ENCODE data around the gene MGAT3.

MGAT3 gene

DNA sequence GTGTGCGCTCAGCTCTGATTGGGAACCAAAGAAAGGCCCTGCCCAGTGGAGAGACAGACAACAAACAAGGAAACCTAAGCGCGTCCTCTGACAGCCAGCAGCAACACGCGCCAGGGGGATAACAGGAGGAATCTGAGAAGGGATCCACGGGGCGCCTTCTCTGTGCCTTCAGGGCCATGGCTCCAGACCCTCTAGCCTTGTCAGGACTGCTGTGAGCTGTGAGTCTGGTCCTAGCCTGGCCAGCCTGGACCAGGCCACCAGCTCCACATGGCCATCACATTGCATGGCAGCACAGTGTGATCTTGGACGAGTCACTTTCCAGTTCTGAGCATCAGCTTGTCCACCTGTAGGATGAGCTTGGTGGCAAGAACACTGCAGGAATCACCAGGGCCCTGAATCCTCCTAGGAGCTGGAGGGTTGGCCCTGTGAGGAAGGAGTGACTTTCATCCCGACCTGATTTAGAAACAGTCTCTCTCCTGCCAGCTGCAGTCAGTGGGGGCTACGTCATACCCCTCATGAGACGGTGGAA lies 11.8 kb upstream of the MGAT3 start:
- no peak for DNase-seq (ENCODE audit: low read depth, low spot score)

DNA sequence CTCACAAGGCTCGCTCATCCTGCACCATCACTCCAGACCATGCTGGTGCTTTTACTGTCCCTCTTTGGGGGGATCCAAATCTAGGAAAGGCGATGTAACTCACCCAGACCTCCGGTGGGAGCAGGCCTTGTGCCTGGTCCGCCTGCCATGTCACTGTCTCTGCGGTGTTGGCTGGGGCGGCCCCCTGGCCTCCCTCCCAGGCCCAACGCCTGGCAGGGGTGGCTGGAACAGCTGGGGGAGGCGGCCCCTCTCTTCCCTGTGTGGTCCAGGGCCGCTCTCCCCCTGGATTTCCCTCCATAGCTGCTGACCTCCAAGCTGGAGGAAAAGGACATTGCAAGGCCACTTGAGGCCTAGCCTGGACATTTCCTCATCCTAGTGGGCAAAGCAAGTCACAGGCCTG lies 11.1 kb upstream of the MGAT3 start:
- no peak for DNase-seq (ENCODE audit: low read depth, low spot score)
- H3K4me3 ChIP-seq (ENCODE audit: low read length) = no peak overlapping the region

More for the DNA sequence above, 11.8 kb upstream of the MGAT3 start:
- H3K4me3 ChIP-seq (ENCODE audit: low read length) = no peak overlapping the region

DNA sequence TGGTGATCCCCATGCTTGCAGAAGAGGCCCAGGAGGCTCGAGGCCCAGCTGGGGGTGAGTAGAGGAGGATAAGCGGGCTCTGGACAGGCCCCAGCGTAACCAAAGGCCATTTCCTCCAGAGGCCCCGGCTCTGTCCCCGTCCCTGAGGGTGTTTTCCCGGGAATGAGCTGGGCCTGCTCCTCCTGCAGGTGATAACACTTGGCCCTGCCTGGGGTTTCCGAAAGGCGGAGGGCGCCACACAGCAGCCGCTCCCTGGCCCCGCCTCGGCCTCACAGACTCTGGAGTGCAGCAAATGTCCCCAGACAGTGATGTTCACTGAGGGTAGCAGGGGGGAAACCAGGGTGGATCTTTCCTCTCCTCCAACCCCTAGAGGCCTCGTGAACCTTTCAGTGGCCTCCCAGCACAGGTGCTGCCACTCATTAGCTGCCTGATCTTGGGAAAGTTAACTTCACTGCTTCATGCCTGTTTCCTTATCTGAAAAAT lies 10.5 kb upstream of the MGAT3 start:
- no peak for DNase-seq (ENCODE audit: low read depth, low spot score)

DNA sequence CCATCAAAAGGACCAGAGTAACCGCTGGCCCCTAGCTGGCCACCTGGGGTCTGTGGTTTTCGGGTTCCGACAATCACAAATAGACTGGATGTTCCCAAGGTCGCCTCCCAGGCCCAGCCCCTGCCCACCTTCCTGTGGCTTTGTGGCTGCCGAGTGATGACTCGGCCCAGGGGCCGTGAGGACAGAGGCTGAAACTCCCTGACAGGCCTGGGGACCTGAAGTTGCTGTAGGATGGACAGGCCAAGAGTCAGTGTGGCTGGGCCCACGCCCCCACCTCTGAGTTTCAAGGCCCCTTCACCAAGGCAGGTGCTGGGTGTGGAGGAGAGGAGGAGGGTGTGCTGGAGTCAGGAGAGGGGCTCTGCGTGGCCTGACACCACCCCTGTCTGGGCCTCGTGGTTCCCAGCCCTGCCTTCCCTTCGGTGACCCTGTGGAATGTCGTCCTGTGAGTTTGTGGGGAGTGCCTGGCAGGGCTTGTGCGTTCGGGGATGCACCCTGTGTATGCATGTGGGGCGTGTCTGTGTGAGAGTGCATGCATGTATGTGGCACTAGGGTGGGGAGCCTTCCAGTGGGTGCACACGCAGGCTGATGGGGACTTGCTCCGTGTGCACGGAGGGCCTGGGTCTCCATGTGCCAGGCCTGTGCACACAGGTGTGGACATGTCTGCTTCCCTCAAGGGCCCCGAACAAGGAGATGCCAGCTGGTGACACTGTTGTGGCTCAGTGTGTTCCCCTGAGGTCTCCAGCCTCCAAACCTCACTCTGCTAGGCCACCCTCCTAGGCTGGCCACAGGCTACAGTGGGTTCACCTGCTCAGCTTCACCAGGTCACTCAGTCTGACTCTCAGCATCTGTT lies 8.4 kb upstream of the MGAT3 start:
- DNase-seq (ENCODE audit: low read depth, low spot score) = no peak
- no peak overlapping the region for H3K4me3 ChIP-seq (ENCODE audit: low read length)

More for the DNA sequence above, 10.5 kb upstream of the MGAT3 start:
- no peak overlapping the region for H3K4me3 ChIP-seq (ENCODE audit: low read length)

GRCh38 chr22:39449708-39450107 lies 7.1 kb upstream of the MGAT3 start:
- H3K4me3 ChIP-seq (ENCODE audit: low read length) = no peak overlapping the region
- DNase-seq (ENCODE audit: low read depth, low spot score) = no peak

DNA sequence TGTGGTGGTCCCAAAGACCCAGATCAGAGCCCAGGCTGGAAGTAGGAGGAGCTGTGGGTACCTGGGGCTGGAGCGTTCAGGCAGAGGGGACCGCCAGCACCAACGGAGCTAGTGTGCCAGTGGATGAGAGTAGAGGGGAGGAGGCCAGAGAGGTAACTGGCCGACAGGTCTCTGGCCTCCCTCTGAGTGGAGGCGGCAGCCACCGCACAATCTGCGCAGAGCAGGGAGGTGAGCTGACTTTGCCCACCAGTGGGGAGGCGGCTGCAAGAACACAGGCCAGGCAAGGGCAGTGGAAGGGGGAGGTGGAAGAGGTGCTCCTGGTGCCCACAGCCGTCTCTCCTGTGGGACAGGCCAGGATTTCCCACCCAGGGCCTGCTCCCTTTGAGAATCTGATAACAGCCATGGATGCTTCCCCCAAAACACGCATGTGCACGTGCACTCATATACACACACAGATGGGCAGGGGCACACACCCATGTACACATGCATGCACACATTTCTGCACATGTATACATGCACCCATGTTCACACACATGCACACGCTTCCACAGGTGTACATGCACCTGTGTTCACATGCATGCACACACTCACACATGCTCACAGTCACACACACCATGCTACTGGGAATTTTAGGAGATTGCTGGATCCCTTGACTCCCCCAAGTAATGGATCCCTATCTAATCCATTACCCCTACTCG lies 6.4 kb upstream of the MGAT3 start:
- no peak for DNase-seq (ENCODE audit: low read depth, low spot score)
- no peak overlapping the region for H3K4me3 ChIP-seq (ENCODE audit: low read length)

DNA sequence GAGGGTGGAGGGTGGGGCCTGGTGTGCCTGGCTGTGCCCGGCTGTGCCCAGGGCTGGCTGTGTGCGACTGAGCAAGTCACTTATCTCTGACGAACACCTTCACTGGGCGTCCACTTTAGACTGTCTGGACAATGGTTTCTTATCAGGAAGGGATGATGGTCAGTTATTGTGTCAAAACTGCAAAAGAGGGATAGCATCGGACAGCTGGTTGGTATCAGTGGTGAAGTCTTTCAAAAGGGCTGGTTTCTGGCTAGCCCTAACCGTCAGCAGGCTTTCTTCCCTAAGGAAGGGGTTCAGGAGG lies 4.1 kb upstream of the MGAT3 start:
- H3K4me3 ChIP-seq (ENCODE audit: low read length) = no peak overlapping the region
- DNase-seq (ENCODE audit: low read depth, low spot score) = no peak

GRCh38 chr22:39453765-39454378 lies 2.9 kb upstream of the MGAT3 start:
- no peak overlapping the region for H3K4me3 ChIP-seq (ENCODE audit: low read length)
- no peak for DNase-seq (ENCODE audit: low read depth, low spot score)

- DNase-seq (ENCODE audit: low read depth, low spot score) = no peak
- H3K4me3 ChIP-seq (ENCODE audit: low read length) = no peak overlapping the region
Measured at GRCh38 chr22:39454385-39454871, 2.4 kb upstream of the MGAT3 start.

- H3K4me3 ChIP-seq (ENCODE audit: low read length) = peak overlapping the region; percentile 40; the same call in 1 of the 2 replicates
- no peak for DNase-seq (ENCODE audit: low read depth, low spot score)
Measured at GRCh38 chr22:39457198-39457555, 365 bp downstream of the MGAT3 start.

- peak overlapping the region; percentile 40 for H3K4me3 ChIP-seq (ENCODE audit: low read length)
- no peak for DNase-seq (ENCODE audit: low read depth, low spot score)
Measured at GRCh38 chr22:39457556-39458443, 988 bp downstream of the MGAT3 start.

- H3K4me3 ChIP-seq (ENCODE audit: low read length) = peak overlapping the region; percentile 40; the same call in 1 of the 2 replicates
- DNase-seq (ENCODE audit: low read depth, low spot score) = no peak
Measured at GRCh38 chr22:39458444-39459083, 1.8 kb downstream of the MGAT3 start.

DNA sequence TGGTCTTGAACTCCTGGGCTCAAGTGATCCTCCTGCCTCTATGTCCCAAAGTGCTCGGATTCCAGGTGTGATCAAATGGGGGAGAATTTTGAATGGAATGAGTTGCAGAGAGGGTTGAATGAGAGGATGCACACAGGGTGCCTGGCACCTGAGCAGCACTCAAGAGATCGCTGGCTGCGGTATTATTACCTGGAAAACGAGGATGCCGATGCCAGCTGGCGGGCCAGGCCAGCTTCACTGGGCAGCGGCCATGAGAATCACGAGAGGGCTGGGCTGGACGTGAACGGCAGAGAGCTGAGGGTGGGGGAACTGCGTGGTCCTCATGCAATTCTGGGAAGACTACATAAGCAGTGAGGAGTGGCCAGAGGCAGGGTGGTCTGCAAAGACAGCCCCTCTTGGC lies 2.9 kb downstream of the MGAT3 start:
- H3K4me3 ChIP-seq (ENCODE audit: low read length) = no peak overlapping the region
- DNase-seq (ENCODE audit: low read depth, low spot score) = no peak

DNA sequence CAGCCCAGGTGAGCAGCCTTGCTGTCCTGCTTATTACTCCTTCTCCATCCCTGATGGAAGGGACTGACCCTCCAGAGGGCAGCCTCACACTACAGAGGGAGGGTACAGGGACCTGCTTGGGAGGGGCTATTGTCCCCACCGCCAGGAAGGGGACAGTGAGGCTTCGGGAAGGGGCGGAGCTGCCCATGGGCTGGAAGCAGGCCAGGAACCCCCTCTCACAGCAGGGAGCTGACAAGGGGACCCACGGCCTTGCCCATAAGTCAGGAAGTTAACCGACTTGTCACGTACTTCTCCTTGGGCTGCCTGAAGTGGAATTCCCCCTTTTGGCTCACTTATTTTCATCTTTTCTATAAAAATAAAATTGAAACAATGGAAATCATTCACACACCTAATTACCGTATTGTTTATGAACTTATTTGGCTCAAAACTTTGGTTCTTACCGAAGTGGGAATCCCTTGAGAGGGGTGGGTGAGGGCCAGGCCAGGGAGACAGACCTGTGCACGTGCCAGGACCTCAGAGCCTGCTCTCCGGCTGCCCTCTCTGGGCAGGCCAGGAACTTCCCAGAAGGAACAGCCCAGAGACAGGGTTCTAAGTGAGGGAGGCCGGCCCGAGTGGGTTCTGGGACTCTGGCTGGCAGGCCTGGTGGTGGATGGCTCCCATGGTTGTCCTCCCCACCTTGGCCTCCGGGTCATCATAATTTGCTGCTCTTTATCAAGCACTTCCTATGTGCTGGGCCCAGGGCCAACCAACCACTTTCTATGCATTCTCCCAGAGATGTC lies 5.8 kb downstream of the MGAT3 start:
- no peak for DNase-seq (ENCODE audit: low read depth, low spot score)
- H3K4me3 ChIP-seq (ENCODE audit: low read length) = no peak overlapping the region

- no peak for DNase-seq (ENCODE audit: low read depth, low spot score)
- no peak overlapping the region for H3K4me3 ChIP-seq (ENCODE audit: low read length)
Measured at GRCh38 chr22:39463277-39463676, 6.5 kb downstream of the MGAT3 start.

DNA sequence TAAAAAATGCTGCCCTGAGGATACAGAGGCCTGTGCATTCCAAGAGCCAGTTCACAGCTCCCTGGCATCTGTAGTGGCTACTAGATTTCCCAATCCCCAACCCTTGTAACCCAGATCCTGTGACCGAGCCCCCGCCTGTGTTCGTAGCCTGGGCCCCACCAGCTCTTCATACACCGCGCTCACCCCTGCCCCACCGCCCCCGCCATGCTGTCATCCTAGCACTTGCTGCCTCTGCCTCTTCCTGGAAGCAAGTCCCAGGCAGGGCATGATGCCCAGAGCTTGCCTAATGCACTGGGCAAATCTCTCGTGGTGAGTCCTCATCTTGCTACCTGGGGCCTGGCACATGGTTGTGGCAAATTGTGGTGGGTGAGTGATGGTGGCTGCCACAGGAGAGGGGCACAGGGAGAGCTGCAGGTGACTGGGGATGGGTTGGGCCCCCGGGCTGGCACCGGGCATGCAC lies 7.1 kb downstream of the MGAT3 start:
- DNase-seq (ENCODE audit: low read depth, low spot score) = no peak
- H3K4me3 ChIP-seq (ENCODE audit: low read length) = no peak overlapping the region

GRCh38 chr22:39466228-39467006 lies 9.6 kb downstream of the MGAT3 start:
- DNase-seq (ENCODE audit: low read depth, low spot score) = no peak
- no peak overlapping the region for H3K4me3 ChIP-seq (ENCODE audit: low read length)
